Measurements from ENCODE around the gene ARMC2.

DNA sequence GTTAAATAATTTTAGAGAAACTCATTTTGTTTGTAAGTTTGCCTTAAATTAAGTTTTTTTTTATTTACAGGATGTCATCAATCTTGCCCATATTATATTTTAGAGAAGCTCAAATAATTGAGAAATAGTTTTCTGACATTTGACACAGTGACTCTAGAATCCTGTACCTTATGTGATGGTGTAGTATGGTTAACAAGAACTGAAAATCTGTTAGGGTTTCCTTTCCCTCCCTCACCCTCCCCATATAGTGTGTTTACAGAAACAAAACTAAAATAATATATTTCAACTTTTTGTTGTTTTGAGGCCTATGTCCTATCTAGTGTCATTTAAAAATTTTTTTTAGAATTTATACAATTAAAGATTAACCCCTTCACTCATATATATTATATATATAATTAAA lies 154.7 kb downstream of the ARMC2 start:
- TF ChIP-seq, protein P1, sequence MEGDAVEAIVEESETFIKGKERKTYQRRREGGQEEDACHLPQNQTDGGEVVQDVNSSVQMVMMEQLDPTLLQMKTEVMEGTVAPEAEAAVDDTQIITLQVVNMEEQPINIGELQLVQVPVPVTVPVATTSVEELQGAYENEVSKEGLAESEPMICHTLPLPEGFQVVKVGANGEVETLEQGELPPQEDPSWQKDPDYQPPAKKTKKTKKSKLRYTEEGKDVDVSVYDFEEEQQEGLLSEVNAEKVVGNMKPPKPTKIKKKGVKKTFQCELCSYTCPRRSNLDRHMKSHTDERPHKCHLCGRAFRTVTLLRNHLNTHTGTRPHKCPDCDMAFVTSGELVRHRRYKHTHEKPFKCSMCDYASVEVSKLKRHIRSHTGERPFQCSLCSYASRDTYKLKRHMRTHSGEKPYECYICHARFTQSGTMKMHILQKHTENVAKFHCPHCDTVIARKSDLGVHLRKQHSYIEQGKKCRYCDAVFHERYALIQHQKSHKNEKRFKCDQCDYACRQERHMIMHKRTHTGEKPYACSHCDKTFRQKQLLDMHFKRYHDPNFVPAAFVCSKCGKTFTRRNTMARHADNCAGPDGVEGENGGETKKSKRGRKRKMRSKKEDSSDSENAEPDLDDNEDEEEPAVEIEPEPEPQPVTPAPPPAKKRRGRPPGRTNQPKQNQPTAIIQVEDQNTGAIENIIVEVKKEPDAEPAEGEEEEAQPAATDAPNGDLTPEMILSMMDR (conservative IDR thresholded peaks at IDR 0.05; ENCODE audit: low read length): no peak
- no peak for TF ChIP-seq EZH2phosphoT487 (IDR thresholded peaks at IDR 0.05; ENCODE audit: borderline replicate concordance, low read depth, low read length)

Data from OCI-LY7 (cell line).